ENCODE results near the gene TMC3.

Gene TMC3

DNA sequence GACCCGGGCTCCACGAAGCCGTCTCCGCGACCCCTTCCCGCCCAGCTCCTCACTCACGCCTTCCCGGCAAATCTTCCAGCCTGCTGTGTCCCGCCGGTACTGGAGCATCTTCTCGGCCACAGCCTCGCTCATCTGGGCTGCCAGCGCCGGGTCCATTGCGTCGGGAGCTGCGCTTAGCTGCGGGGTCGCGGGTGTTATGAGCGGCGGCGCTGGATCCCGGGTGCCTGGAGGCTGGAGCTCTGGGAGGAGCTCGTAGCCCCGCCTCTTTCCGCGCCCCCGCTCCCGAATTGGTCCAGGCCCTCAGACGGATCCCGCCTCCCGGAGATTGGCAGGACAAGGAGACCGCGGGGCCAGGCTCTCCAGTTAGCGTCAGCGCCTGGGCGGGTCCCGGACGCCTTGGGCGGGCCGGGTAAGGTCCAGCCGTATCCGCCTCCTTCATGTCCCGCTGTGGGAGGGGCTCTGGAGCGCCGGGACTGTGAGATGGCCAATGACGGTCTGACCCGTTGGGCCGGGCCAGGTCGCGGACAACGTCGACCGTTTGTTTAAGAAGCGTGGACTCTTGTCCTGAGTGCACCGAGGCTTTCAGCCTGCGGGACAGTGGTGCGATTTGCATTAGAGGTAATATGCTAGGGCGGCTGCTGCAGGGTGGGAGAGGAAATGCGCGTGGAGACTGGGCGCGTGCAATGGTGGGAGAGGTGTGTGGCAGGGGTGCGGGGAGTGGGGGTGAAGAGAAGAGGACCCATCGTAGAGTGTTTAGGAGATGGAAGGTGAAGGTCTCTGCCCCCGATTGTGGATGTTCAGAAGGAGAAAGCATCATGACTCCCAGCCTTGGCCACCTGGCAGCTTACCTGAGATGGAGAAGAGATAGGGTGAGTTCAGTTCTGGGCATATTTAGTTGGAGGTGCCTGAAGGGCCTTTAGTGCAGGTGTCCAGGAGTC lies 49.8 kb downstream of the TMC3 start, which contains the start of gene STARD5:
STARD5 (minus strand) TSS at position 198 of the 938 bp plus-strand sequence; CDS start at position 156, 42 bp downstream.
- peak within 1 kb of the TSS; percentile 87 for H3K4me2 ChIP-seq (ENCODE audit: low read length)
- no peaks in the 10 kb centered on the region; the same call in 1 of the 2 replicates for H4K20me1 ChIP-seq (ENCODE audit: insufficient read depth, low read length)
- H3K79me2 ChIP-seq (ENCODE audit: low read length) = peaks cover 18% of the 10 kb centered on the region
- peaks cover 23% of the 10 kb centered on the region for H3K36me3 ChIP-seq (replicated peaks; ENCODE audit: low read depth, low read length)
- TF ChIP-seq, protein P1, sequence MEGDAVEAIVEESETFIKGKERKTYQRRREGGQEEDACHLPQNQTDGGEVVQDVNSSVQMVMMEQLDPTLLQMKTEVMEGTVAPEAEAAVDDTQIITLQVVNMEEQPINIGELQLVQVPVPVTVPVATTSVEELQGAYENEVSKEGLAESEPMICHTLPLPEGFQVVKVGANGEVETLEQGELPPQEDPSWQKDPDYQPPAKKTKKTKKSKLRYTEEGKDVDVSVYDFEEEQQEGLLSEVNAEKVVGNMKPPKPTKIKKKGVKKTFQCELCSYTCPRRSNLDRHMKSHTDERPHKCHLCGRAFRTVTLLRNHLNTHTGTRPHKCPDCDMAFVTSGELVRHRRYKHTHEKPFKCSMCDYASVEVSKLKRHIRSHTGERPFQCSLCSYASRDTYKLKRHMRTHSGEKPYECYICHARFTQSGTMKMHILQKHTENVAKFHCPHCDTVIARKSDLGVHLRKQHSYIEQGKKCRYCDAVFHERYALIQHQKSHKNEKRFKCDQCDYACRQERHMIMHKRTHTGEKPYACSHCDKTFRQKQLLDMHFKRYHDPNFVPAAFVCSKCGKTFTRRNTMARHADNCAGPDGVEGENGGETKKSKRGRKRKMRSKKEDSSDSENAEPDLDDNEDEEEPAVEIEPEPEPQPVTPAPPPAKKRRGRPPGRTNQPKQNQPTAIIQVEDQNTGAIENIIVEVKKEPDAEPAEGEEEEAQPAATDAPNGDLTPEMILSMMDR (IDR thresholded peaks at IDR 0.05; ENCODE audit: low read depth, low read length) = no peak
- no peak for TF ChIP-seq EZH2phosphoT487 (IDR thresholded peaks at IDR 0.05; ENCODE audit: low read depth)
- H2AFZ ChIP-seq (ENCODE audit: low read depth, low read length) = peak within 1 kb of the TSS; percentile 87
- no peaks in the 10 kb centered on the region for H3K9me3 ChIP-seq (ENCODE audit: insufficient read depth, low read length)
- peaks cover 15% of the 10 kb centered on the region for H3K4me1 ChIP-seq (ENCODE audit: low read length)
- H3K27ac ChIP-seq (ENCODE audit: low read length) = no peak within 1 kb of the TSS
- peak within 1 kb of the TSS; percentile 77 for H3K9ac ChIP-seq (ENCODE audit: low read length)
- no peaks in the 10 kb centered on the region for H3K27me3 ChIP-seq (ENCODE audit: low read depth, low read length)
- H3K4me3 ChIP-seq (ENCODE audit: low read length) = peak within 1 kb of the TSS; percentile 88

DNA sequence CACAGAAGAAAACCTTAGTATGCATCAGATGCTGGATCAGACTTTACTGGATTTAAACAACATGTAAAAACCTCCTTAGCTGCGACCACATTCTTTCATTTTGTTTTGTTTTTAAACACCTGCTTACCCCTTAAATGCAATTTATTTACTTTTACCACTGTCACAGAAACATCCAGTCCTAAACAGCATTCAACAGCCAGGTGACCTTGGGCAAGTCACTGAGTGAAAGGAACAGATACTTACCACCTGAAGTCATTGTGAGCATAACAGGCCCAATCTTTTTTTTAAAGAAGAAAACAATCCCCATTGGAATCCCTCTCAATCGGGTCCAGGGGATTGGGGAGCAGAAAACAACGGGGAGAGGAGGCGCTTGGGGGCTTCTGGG lies 50.5 kb downstream of the TMC3 start:
- Histone ChIP-seq H3K4me3 (ENCODE audit: low read length) (peak overlapping the region; percentile 88), H3K9me3 (ENCODE audit: insufficient read depth, low read length) (no peaks in the 10 kb centered on the region), H3K4me1 (ENCODE audit: low read length) (peaks cover 16% of the 10 kb centered on the region), H4K20me1 (ENCODE audit: insufficient read depth, low read length) (no peaks in the 10 kb centered on the region; the same call in 1 of the 2 replicates), H2AFZ (ENCODE audit: low read depth, low read length) (no peak overlapping the region; the same call in 1 of the 2 replicates), H3K4me2 (ENCODE audit: low read length) (peak overlapping the region; percentile 86), H3K36me3 (replicated peaks; ENCODE audit: low read depth, low read length) (peaks cover 30% of the 10 kb centered on the region), H3K79me2 (ENCODE audit: low read length) (peaks cover 18% of the 10 kb centered on the region), H3K27ac (ENCODE audit: low read length) (no peak overlapping the region), H3K27me3 (ENCODE audit: low read depth, low read length) (no peaks in the 10 kb centered on the region), H3K9ac (ENCODE audit: low read length) (peak overlapping the region; percentile 77)
- TF ChIP-seq EZH2phosphoT487 (IDR thresholded peaks at IDR 0.05; ENCODE audit: low read depth) = no peak
- TF ChIP-seq, protein P1 (IDR thresholded peaks at IDR 0.05; ENCODE audit: low read depth, low read length) = no peak

DNA sequence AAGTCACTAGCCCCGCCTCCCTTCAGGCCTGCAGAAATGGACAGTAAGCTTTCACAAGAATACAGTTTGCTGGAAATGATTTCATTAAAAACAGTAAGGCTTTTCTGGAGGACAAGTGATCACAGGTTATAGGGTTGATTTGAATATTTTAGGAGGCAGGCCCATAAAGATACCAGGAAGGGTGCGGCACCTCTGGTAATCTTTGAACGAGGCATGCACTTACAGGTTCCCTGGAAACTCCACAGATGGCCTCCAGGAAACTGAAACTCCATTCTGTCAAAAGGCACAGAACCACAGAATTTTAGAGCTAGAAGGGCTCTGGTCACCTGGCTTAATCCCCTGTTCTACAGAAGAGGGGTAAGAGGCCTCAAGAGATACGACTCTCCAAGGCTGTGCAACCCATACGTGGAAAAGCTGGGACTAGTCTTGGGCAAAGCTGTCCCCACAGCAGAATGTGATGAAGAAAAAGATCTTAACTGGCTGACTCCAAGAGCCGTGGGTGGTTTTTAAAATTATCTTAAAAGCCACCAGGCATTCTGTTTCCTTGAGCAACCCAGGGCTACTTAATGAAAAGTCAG lies 51.2 kb downstream of the TMC3 start:
- H4K20me1 ChIP-seq (ENCODE audit: insufficient read depth, low read length) = no peaks in the 10 kb centered on the region; the same call in 1 of the 2 replicates
- H2AFZ ChIP-seq (ENCODE audit: low read depth, low read length) = no peak overlapping the region
- peaks cover 18% of the 10 kb centered on the region for H3K79me2 ChIP-seq (ENCODE audit: low read length)
- H3K27ac ChIP-seq (ENCODE audit: low read length) = no peak overlapping the region
- H3K4me2 ChIP-seq (ENCODE audit: low read length) = peak overlapping the region; percentile 86
- TF ChIP-seq, protein P1 (IDR thresholded peaks at IDR 0.05; ENCODE audit: low read depth, low read length) = no peak
- TF ChIP-seq EZH2phosphoT487 (IDR thresholded peaks at IDR 0.05; ENCODE audit: low read depth) = no peak
- H3K9ac ChIP-seq (ENCODE audit: low read length) = peak overlapping the region; percentile 77; the same call in 1 of the 2 replicates
- peak overlapping the region; percentile 88 for H3K4me3 ChIP-seq (ENCODE audit: low read length)
- peaks cover 38% of the 10 kb centered on the region for H3K36me3 ChIP-seq (replicated peaks; ENCODE audit: low read depth, low read length)
- H3K4me1 ChIP-seq (ENCODE audit: low read length) = peaks cover 24% of the 10 kb centered on the region
- no peaks in the 10 kb centered on the region for H3K9me3 ChIP-seq (ENCODE audit: insufficient read depth, low read length)
- H3K27me3 ChIP-seq (ENCODE audit: low read depth, low read length) = no peaks in the 10 kb centered on the region

DNA sequence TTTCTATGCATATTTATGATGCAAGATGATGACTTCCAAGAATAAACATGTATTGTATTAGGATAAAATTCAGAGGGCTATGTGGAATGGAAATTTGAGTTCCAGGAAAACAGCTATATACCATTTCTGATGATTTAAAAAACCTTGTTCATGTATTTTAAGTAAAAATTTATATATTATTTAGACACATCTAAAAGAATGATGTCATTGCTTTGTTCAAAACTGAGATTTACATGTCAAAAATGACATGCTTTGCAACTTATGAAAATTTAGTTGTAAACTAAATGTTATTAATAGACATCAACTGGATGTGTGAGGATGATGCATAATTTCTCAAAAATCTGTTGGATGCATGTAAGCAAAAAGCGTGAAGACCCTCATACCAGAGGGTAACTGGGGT lies 52.3 kb downstream of the TMC3 start:
- Histone ChIP-seq H3K4me1 (ENCODE audit: low read length) (peaks cover 35% of the 10 kb centered on the region), H3K4me2 (ENCODE audit: low read length) (no peak overlapping the region), H3K36me3 (replicated peaks; ENCODE audit: low read depth, low read length) (peaks cover 47% of the 10 kb centered on the region), H3K79me2 (ENCODE audit: low read length) (peaks cover 18% of the 10 kb centered on the region), H4K20me1 (ENCODE audit: insufficient read depth, low read length) (no peaks in the 10 kb centered on the region; the same call in 1 of the 2 replicates), H3K27ac (ENCODE audit: low read length) (no peak overlapping the region), H2AFZ (ENCODE audit: low read depth, low read length) (no peak overlapping the region), H3K9ac (ENCODE audit: low read length) (no peak overlapping the region), H3K27me3 (ENCODE audit: low read depth, low read length) (no peaks in the 10 kb centered on the region), H3K9me3 (ENCODE audit: insufficient read depth, low read length) (no peaks in the 10 kb centered on the region), H3K4me3 (ENCODE audit: low read length) (no peak overlapping the region)
- no peak for TF ChIP-seq EZH2phosphoT487 (IDR thresholded peaks at IDR 0.05; ENCODE audit: low read depth)
- TF ChIP-seq, protein P1 (IDR thresholded peaks at IDR 0.05; ENCODE audit: low read depth, low read length) = no peak
